Ascending aorta (tissue), 2 donors: ENCODE results near the gene NXPH2. TPM values are rescaled to one million over a fixed set of nuclear protein-coding genes. Genes with fewer than 3 reads are reported as not detected.

Experiments used
- DNase-seq, 2 donors: peaks; one replicate each; pipeline ENCODE4 v3.0.0-alpha.2; 2019; ENCODE audit warnings: low spot score in 2 of 2
- H3K27ac ChIP-seq, 2 donors: fragments of 200-600 bp; sonication (generic); one replicate each; pipeline ENCODE4 v1.5.1; 2016 to 2017; ENCODE audit warnings: mild to moderate bottlenecking in 1 of 2
- H3K27me3 ChIP-seq: fragments of 200-600 bp; sonication (generic); one replicate; pipeline ENCODE4 v1.5.1; 2017
- H3K36me3 ChIP-seq, 2 donors: fragments of 200-600 bp; sonication (generic); one replicate each; pipeline ENCODE4 v1.5.1; 2016
- H3K4me1 ChIP-seq, 2 donors: fragments of 200-600 bp; sonication (generic); one replicate each; pipeline ENCODE4 v1.5.1; 2016 to 2017; ENCODE audit warnings: mild to moderate bottlenecking in 1 of 2
- H3K4me3 ChIP-seq, 2 donors: fragments of 200-600 bp; sonication (generic); one replicate each; pipeline ENCODE4 v1.5.1; 2016 to 2017; ENCODE audit warnings: mild to moderate bottlenecking in 1 of 2
- H3K9me3 ChIP-seq, 2 donors: fragments of 200-600 bp; sonication (generic); one replicate each; pipeline ENCODE4 v1.5.1; 2016
- intact Hi-C: fragments of 100-400 bp; cut with DNase I; formaldehyde crosslinking; loops from one replicate; pipeline ENCODE4 v1.15.1; 2023
- total RNA-seq: library from RNA; depleted of rRNA; stranded (reverse); fragments of >200 nt; gene quantifications from one replicate; pipeline ENCODE4 v1.1.0, GENCODE V29; 2016
- TF ChIP-seq, protein P1 (sequence below), 3 experiments: fragments of 200-600 bp in 2 of 3; fragments of 450-650 bp in 1 of 3; sonication (generic) in 2 of 3; IDR thresholded peaks; one replicate each; pipeline ENCODE4 v1.5.1; 2016 to 2019; ENCODE audit warnings: antibody characterized with exemption in 3 of 3, mild to moderate bottlenecking in 1 of 3, moderate library complexity in 1 of 3

NXPH2 gene
- total RNA-seq, 1 donor from 2014 or later = not detected

GRCh38 chr2:138637686-138638085, 142.5 kb downstream of the NXPH2 start:
- Histone ChIP-seq H3K27me3 (no peaks in the 10 kb centered on the region), H3K4me1 (no peaks in the 10 kb centered on the region), H3K4me3 (no peak overlapping the region), H3K36me3 (no peaks in the 10 kb centered on the region), H3K27ac (no peak overlapping the region), H3K9me3 (no peaks in the 10 kb centered on the region)
- TF ChIP-seq, protein P1, sequence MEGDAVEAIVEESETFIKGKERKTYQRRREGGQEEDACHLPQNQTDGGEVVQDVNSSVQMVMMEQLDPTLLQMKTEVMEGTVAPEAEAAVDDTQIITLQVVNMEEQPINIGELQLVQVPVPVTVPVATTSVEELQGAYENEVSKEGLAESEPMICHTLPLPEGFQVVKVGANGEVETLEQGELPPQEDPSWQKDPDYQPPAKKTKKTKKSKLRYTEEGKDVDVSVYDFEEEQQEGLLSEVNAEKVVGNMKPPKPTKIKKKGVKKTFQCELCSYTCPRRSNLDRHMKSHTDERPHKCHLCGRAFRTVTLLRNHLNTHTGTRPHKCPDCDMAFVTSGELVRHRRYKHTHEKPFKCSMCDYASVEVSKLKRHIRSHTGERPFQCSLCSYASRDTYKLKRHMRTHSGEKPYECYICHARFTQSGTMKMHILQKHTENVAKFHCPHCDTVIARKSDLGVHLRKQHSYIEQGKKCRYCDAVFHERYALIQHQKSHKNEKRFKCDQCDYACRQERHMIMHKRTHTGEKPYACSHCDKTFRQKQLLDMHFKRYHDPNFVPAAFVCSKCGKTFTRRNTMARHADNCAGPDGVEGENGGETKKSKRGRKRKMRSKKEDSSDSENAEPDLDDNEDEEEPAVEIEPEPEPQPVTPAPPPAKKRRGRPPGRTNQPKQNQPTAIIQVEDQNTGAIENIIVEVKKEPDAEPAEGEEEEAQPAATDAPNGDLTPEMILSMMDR (IDR thresholded peaks at IDR 0.05) = no peak
- intact Hi-C loops = no loop called here
- no peak for DNase-seq

DNA sequence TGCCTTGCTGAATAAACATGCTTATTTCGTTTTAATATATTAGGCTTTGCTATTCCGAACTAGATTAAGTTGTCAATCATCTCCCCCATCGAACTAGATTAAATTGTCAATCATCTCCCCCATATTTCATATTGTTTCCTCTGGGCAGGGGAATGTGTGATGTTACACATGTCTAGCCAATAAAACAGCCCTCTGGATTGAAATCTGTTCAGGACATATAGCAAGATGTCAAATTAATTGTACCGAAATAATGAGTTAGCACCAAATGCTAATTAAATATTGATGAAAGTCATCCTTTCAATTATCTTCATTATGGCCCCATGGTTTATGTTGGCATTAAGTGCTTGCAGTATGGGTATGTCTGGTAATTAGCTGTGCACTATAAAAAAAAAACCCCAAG, 143.1 kb downstream of the NXPH2 start:
- no peak overlapping the region for H3K4me3 ChIP-seq
- no peaks in the 10 kb centered on the region for H3K27me3 ChIP-seq
- TF ChIP-seq, protein P1 (IDR thresholded peaks at IDR 0.05) = no peak
- no peaks in the 10 kb centered on the region for H3K4me1 ChIP-seq
- H3K9me3 ChIP-seq = no peaks in the 10 kb centered on the region
- no peak for DNase-seq
- intact Hi-C loops = no loop called here
- no peak overlapping the region for H3K27ac ChIP-seq
- H3K36me3 ChIP-seq = no peaks in the 10 kb centered on the region

DNA sequence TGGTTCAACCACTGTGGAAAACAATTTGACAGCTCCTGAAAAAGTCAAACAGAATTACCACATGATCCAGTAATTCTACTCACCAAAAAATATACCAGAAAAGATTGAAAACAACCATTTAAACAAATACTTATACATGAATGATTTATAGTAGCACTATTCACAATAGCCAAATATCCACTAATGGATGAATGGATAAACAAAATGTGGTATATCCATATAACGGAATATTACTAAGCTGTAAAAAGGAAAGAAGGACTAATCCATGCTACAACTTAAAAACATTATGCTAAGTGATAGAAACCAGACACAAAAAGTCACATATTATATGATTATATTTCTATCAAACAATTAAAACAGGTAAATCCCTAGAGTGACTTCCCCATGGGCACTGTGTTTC, 147.1 kb downstream of the NXPH2 start:
- no peaks in the 10 kb centered on the region for H3K9me3 ChIP-seq
- no peak overlapping the region for H3K4me3 ChIP-seq
- H3K4me1 ChIP-seq = no peaks in the 10 kb centered on the region
- intact Hi-C loops = no loop called here
- no peak for DNase-seq
- TF ChIP-seq, protein P1 (IDR thresholded peaks at IDR 0.05) = no peak
- no peaks in the 10 kb centered on the region for H3K27me3 ChIP-seq
- no peak overlapping the region for H3K27ac ChIP-seq
- no peaks in the 10 kb centered on the region for H3K36me3 ChIP-seq

DNA sequence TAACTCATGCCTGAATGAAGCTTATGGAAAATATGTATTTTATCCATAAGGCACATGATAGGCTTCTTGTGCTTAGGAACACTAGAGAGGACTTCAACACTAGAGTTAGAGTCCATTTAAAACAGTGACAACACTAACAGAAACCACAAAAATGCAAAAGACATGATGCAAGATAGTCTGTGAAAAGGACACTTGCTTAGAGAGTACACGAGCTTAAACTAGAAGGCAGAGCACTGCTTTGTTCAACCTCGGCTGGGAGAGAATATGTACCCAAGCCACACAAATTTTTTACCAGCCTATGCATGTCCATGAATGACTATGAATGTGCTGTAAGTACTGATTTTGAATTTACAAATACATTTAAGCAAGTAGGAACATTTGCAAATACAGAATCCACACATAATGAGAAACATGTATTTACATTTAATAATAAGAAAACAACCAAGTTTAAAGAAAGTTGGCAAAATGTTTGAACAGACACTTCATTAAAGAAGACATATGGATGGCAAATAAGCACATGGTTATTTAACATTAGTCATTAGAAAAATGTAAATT, 148.0 kb downstream of the NXPH2 start:
- no peak overlapping the region for H3K4me3 ChIP-seq
- H3K9me3 ChIP-seq = no peaks in the 10 kb centered on the region
- H3K27me3 ChIP-seq = no peaks in the 10 kb centered on the region
- TF ChIP-seq, protein P1 (IDR thresholded peaks at IDR 0.05) = no peak
- no peaks in the 10 kb centered on the region for H3K36me3 ChIP-seq
- no peak overlapping the region for H3K27ac ChIP-seq
- no peak for DNase-seq
- intact Hi-C loops = no loop called here
- no peaks in the 10 kb centered on the region for H3K4me1 ChIP-seq

GRCh38 chr2:138630164-138630563, 150.0 kb downstream of the NXPH2 start:
- Histone ChIP-seq H3K4me3 (no peak overlapping the region), H3K27me3 (no peaks in the 10 kb centered on the region), H3K4me1 (no peaks in the 10 kb centered on the region), H3K9me3 (no peaks in the 10 kb centered on the region), H3K27ac (no peak overlapping the region), H3K36me3 (no peaks in the 10 kb centered on the region)
- TF ChIP-seq, protein P1 (IDR thresholded peaks at IDR 0.05) = no peak
- no peak for DNase-seq
- intact Hi-C loops = no loop called here

DNA sequence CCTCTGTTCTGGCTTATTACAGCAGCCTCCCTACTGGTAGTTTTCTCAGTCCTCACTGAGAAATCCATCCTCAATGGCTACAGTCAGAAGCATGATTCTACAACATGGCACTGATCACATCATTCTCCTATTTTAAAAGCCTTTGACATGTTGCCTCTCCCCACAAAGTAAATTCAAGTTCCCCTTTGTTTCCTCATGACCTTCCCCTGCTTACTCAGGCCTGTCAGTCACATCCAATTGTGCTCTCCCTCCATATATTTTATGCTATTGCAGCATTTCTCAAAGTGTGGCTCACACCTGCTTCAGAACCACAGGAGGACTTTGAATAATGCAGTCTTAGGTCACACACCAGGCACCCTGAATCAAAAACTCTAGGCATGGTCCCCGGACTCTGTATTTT, 154.0 kb downstream of the NXPH2 start:
- no peaks in the 10 kb centered on the region for H3K27me3 ChIP-seq
- no peaks in the 10 kb centered on the region for H3K36me3 ChIP-seq
- H3K4me3 ChIP-seq = no peak overlapping the region
- H3K9me3 ChIP-seq = no peaks in the 10 kb centered on the region
- no peak overlapping the region for H3K27ac ChIP-seq
- no peaks in the 10 kb centered on the region for H3K4me1 ChIP-seq
- intact Hi-C loops = no loop called here
- TF ChIP-seq, protein P1 (IDR thresholded peaks at IDR 0.05) = no peak
- DNase-seq = no peak
